ENCODE results near the gene ADCY5.

ADCY5 gene

DNA sequence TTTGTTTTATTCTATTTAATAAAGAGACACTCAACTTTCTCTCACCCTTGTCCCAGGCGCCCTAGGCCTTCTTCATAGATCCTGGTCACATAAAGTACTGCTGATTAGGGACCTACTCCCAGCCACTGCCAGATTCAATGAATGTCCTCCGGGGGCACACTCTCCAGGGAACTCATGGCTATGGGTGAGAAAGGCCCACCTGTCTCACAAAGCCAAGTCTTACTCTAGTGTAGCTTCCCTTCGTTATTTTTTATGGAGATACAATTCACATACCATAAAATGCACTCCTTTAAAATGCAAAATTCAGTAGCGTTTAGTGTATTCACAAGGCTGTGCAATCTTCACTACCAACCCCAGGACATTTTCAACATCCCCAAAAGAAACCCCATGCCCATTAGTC, 87.8 kb downstream of the ADCY5 start:
- no peak for DNase-seq

DNA sequence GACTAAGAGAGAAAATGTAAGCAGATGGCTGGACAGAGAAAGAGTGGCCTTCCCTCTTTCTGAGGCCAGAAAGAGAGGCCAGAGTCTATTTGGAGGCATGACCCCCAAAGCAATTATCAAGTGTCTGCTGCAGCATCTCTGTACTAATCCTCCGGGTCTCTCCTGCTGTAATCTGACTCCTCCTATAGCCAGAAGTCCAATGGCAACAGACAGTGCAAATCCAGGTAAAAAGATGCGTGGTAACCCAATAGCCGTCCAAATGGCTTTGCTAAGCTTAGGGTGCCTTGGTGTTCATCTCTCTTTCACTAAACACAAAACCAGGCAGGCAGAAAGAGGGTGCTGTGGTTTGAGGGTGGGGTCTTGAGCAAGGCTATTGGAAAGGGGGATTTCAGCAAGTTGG, 91.6 kb downstream of the ADCY5 start:
- no peak for DNase-seq

DNA sequence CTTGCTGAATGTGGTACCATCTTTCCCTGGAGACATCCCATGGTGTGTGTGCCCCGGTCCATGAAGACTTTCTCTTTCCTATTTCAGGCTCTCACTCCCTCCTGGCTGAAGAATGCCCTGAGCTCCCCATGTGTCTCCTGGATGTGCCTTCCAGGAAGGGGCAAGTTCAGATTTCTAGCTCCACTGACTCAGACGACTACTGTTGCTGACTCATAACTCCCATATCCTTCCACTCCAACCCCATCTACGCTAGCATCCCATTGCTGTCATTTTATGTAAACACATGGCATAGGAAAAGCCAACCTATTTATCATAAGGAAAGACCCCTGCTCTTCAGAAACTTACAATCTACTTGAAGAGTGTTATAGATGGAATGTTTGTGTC, 95.0 kb downstream of the ADCY5 start:
- no peak for DNase-seq

DNA sequence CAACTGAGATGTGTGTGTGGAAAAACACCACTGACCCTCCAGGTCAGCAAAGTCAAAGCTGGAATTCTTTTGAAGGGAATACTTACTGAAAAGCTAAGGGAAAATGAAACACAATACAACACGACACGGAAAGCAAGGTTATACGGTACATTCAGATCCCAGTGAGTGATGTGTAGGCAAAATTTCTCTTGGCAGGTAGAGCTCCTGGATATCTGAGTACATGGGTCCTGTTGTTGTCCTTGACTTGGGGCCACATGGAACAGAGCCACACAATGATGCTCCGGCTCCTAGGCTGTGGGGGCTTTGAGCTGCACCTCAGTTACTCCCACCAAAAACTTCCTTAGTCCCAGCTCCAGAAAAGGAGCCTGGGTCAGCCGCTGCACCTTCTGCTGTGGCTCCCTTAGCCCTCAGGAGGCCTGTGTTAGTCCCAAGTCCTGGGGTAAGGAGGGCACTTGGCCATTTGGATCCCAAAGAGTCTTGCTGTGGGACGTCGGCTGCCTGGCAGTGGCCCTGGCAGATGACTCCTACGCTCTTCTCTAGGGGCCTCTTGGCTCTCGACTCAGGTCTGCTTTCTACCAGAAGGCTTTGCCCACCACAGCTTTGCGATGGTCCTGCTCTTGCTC, 95.6 kb downstream of the ADCY5 start:
- no peak for DNase-seq

DNA sequence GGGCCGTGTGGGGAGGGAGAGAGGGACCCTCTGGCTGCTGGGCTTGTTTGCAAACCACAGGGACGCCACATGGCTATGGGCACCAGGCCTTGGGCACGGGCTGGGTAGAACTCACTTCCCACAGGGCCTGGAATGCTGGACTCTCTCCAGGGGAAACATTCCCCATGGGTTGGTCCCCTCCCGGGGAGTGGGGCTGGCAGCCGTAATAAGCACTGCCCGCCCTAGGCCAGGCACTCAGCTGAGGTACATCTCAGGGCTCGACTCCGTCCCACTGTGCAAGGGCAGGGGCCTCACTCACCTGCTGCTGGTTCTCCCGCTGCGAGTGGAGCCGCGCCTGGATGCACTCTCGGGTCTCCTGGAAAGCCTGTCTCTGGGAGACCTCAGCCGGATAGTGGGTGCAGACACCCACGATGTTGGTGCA, 96.7 kb downstream of the ADCY5 start:
- DNase-seq = no peak

DNA sequence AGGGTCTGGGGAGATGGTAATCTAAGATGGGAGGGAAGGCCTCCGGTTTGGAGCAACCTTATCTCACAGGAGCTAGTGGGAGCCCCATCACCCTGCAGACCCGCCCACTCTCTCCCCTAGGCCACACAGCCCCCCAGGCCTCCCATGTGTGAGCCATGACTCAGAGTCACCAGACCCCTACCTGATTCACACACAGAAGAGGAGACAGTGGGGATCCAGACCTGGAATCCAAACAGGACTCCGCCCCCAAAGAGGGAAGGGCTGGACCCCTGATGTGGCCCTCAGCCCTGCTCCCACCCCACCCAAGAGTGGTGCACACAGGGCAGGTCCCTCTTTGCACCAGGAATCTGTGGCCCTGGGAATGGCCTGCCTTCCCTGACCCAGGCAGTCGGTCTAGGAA, 97.4 kb downstream of the ADCY5 start:
- no peak for DNase-seq

DNA sequence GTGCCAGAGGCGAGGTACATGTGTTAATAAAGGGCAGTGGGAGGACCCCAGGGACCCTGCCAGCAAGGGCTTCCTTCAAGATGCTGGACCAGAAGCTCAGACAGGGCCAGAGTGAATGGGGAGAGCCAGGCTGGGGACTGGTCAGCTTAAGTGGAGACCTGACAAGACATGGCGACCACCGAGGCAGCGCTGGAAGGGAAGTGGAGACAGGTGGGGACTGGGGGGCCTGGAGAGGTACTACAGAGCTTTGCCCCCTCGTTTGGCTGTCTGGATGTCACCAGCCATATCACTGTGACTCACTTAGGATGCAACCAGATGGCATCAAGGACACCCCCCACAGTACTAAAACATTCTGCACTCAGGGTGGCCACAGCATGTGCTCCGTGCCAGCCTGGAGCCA, 97.9 kb downstream of the ADCY5 start:
- no peak for DNase-seq

DNA sequence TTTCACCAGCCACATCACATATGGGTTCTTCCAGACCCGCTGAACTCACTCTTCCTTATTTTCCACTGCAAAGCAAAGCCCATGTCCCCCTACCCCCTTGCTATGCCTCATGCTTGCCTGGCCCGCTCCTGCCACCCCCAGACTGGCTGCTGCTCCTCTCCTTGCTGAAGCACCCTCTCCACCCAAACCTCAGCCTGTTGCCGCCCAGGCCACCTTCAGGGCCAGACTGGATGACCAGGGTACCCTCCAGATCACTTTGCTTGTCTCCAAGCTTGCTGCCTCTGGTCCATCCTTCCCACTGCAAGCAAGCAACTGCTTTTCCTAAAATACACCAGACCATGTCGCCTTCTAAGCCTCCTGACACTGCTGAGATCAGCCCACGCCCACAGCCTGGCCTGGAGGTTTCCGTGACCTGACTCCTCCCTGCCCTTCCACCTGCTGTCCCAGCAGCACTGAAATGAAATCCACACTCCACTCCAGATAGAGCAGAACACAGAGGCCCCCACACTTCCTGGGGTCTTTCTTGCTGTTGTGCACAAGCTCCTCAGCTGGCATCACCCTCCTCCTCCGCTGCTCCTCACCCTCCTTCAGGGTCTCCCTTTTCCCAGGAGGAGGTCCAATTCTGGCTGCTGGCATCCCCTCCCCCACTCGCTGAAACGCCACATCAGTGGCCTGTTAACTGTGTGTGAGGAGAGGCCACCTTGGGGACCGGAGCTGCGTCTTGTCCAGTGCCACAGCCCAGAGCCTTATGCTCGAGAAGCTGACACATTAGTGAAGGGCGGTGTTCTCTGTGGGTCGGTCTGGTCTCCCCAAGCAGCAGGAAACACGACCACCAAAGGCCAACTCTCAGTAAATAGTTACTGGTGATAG, 99.1 kb downstream of the ADCY5 start:
- no peak for DNase-seq

DNA sequence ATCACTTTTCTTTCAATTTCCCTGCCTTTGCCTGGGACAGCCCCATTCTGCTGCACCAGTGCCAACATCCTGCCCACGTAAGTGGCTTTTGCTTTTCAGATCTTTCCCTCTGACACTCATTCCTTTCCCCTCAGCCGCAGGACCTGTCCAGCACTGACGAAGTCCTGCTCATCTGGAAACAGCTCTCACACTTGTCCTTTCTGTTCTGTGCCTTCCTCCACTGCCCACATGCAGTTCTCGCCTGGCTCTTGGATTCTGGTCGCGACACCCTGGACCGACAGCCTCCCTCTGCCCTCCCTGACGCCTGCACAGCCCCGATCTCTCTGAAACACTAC, 99.7 kb downstream of the ADCY5 start:
- no peak for DNase-seq

DNA sequence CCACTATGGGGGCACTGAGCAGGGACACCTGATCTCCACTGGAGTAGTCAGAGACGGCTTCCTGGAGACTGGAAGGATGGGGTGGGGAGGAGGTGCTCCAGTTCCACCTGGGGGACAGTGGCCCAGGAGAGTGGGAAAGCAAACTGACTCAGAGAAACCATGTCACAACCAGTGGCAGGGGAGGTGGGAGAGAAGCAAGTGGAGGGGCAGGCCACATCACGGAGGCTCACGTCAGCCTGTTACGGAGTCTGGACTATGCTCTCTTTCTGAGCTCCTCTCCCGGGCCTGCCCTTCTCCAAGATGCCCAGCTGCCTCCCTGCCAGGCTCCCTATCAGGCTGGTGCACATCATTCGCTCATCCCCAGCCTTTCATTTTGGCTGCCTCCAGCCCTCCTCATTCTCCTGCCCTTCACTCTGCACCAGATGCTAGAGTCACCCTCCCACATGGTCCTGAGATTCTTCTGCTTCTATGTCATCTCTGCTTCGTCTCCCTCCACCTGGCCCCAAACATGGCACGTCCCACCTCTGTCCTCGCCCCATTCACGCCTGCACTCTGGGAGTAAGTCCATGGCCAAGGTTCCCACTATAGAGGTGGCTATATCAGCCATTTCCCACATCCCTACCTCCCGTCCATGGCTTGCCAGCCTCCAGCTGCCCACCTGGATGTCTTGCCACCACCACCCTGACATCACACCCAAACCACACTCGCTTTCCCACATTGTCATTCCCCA, 100.3 kb downstream of the ADCY5 start:
- DNase-seq = no peak

DNA sequence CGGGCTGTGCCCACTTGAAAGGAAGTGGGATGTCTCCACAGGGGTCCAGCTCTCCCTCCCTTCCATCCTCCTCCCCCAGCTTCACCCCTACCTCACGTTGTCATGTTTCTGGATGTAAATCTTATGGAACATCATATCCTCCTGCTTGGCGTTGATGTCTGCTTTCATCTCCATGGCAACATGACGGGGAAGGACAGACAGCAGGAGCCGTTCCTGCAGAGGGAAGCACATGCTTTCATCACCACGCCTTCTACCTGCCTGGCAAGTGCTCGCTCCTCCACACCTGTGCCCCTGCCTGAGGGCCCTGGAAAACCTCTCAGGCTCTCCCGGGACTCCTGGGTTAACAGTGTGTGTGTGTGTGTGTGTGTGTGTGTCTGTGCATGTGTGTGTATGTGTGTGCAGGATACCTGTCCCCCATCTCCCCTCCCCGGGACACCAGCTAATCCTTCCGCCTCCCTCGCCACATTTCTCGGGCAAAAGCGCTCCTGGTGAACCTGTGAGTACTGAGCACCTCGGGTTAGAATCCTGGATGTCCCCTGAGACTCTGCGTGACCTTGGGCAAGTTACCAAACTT, 101.1 kb downstream of the ADCY5 start:
- DNase-seq = no peak

DNA sequence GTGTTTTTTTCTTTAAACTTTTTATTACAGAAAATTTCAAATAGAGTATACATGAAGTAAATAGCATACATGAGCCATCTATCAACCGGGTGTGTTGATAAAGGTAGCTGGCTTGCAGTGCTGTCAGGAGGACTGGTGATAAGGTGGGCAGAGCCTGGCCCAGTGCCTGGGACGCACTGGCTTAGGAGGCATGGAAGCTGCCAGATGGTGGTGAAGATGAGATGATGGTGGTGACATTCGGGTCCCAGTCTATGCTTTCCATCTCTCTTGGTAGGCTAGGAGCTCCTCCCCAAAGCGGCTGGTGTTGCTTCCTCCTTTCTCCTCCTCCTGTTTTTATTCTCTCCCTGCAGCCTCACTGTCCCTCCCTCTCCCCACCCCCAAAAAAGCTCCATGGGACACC, 101.7 kb downstream of the ADCY5 start:
- no peak for DNase-seq

DNA sequence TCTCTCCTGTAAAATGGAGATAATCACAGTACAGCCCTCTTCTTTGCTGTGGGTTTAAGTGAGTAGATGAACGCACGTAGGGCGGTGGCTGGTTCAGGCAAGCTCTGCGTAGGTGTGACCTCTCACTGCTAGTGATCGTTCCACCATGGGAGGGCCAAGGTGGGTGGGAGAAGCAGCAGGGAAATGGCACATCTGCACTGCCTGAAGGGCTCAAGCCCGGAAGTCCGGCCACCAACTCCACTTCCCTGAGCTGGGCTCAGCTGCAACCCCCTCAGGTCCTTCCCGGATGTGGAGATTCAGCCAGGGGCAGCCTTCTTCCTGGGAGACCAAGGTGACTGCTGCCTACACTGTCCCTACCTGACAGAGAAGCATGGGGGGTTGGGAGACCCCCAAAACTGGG, 102.9 kb downstream of the ADCY5 start:
- DNase-seq = no peak

DNA sequence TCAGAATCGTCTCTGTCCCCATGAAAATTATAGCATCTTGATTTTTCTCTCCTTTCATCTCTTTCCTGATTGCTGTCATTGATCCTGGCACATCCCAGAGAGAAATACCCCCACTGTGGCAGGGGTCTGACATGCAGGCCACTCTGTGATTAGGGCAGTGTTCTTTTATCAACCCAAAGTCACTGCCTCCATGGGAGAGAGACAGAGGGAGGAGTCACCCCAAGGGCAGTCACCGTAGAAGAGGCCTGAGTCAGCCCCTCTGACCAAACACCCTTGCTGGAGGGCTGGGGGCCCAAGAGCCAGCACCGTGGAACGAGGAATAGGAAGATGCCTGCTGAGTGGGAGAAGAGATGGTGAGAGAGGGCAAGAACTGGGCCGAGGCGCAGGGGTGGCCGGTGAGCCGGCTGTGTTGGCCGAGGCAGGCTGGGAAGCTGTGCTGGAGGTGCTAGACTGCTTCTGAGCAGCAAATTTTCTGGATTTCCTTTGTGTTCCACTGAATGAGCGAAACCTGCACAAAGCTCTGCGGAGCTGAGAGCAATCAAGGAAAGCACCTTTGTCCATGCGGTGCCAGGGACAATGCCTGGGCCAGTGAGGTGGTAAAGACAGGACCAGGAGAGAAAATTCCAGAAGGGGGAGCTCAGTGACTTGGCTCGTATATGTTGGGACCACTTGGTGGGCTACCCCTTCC, 103.8 kb downstream of the ADCY5 start:
- DNase-seq = no peak

DNA sequence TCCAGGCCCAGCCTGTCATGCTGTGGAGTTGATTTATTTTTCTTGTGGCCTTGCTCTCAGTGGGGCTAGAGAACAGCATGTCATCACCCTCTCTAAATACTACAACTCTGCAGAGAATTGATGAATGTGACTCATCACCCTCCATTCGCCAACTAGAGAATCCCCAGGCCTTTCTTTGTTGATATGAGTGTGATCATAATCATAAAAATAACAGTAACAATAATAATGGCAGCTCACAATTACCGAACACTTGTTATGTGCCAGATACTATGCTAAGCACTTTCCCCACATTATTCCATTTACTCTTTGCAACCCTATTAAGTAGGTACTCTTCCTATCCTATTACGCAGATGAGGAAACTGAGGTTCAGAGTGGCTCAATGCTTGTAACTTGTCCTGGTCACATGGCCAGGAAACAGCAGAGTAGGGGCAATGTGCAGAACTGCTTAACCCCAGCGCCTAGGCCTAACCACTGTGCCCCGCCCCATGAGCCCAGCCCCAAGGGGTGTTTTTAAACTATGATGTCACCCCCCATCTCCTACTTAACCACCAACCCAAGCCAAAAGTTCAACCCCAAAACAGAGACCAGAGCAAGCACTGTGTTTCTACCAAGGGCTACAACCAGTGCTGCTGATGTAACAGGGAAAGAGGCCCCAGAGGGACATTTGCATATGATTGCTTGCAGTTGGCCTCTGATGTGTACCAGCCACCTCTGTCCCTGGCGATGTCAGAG, 104.5 kb downstream of the ADCY5 start:
- DNase-seq = no peak

DNA sequence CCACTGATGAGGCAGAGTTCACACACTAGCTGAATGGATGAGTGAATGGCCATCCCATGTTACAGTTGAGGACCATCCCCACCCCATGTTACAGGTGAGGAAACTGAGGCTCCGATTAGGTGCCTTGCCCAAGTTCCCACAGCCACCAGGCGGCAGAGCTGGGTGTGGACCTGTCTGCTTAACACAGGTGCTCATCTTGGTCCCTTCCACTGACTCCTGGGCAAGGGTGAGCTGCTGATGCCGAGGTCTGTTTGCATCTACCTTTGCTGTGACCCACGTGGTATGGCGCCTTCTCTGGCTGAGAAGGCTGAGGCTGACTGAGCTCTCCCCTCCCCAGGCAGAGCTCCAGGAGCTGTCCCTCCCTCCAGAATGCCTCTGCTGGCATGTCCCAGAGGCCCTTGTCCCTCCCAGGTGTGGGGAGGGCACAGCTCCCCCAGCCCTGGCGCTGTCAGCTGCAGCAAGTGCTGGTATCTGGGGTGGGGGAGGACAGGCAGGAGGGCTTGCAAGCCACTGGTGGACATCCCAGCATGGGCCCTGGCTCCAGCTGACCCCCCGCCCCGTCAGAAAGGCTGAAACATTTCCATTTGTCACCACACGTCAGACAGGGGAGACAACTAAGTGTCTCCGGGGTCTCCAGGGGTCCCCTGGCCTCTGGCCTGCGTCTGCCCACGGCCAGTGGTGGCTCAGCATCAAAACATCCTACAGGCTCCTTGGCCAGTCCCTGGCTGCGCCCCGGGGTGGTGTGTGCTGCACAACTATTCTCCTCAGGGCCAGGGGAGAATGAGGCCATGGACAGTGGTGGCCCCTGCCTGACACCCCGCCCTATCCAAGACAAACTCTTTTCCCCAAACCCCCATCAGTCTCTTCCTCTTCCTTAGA, 105.4 kb downstream of the ADCY5 start:
- DNase-seq = no peak

DNA sequence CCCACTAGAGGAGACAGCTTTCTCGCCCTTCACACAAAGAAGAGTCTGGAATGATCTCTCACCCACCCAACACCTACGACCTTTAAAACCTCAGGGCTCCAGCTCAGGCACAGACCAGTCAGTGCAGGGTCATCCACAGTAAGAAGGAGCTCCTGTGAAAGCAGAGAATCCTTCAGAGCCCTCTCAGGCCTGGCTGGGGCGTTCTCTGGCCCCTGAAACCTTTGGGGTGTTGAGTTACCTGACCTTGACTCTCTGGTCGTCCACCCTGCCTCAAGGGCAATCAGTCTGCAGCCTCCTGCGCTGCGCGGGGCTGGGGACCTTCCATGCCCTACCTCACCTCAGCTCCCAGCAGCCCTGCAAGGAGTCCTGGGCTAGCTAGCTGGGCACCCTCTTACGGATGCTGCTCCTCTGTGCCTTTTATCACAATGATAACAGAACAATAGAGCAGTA, 106.2 kb downstream of the ADCY5 start:
- DNase-seq = no peak

DNA sequence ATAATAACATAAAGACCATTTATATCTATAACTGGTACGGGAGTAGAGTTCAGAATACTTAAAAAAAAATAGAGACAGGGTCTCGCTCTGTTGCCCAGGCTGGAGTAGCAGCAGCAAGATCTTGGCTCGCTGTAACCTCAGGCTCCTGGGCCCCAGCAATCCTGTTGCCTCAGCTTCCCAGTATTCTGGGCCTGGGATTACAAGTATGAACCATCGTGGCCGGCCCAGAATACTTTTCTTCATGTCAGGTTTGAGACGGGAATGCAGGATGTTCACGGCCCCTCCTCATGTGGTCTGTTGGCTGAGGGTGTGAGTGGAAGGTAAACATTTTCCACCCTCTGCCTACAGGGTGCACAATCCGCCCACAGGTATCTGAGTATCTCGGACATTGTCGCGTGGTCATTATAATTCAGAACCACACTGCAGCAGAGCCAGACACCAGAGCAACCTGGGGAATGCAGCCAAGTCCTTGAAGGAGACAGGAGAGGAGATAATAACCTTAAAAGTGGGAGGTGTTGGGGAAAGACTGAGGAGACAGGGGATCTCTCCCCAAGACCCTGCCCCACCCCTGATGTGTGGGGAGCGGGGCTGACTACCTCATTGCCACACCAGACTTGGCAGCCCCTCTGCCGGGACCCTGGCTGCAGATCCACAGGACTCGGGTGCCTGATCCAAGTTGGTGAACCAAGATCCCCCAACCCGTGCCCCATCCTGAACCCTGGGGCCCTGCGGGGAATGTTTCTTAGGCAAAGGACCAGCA, 106.8 kb downstream of the ADCY5 start:
- no peak for DNase-seq

DNA sequence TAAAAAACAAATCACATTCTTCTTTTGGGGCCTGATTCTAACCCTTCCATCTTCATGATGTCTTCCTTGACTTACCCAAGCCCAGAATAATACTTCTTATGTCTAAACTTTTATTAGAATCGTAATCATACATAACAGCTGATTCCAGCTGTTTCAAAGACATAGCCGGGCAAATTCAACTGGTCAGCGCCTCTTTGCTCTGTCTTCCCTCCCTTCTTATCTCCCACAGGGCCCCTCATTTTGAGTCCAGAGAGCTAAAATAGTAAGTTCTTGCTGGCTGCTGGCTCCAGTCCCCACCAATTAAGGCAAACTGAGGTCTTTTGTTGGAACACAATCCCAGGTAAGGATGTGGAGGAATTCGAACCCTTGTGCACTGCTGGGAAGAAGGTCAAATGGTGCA, 108.6 kb downstream of the ADCY5 start:
- DNase-seq = peak; percentile 0

DNA sequence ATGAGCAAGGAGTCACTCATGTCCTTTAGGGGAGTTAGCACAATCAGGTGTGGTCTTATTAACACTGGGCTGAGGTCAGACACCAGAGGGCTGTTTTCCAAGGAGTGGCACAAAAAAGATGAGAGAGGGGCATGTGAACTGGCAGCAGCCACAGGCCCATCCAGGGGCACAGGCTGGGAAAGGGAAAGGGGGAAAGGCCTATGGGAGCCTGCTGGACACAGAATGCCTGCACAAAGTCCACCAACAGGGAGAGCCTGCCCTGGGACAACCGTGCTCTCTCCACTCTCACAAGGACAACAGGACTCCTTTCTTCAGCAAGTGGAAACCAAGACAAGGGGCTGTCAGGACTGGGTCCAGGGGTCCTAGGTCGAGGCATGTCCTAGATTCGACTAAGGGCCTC, 109.6 kb downstream of the ADCY5 start:
- no peak for DNase-seq
